ENCODE data around the gene OLFML3.

- TF ChIP-seq, protein P1, sequence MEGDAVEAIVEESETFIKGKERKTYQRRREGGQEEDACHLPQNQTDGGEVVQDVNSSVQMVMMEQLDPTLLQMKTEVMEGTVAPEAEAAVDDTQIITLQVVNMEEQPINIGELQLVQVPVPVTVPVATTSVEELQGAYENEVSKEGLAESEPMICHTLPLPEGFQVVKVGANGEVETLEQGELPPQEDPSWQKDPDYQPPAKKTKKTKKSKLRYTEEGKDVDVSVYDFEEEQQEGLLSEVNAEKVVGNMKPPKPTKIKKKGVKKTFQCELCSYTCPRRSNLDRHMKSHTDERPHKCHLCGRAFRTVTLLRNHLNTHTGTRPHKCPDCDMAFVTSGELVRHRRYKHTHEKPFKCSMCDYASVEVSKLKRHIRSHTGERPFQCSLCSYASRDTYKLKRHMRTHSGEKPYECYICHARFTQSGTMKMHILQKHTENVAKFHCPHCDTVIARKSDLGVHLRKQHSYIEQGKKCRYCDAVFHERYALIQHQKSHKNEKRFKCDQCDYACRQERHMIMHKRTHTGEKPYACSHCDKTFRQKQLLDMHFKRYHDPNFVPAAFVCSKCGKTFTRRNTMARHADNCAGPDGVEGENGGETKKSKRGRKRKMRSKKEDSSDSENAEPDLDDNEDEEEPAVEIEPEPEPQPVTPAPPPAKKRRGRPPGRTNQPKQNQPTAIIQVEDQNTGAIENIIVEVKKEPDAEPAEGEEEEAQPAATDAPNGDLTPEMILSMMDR (IDR thresholded peaks at IDR 0.05; ENCODE audit: control extremely low read depth in 1 of 3, insufficient read depth in 1 of 3, low read depth in 1 of 3, low read length in 3 of 3): no peak
- TF ChIP-seq SP1 (IDR thresholded peaks at IDR 0.05; ENCODE audit: low read depth, low read length): no peak
- TF ChIP-seq GABPA (IDR thresholded peaks at IDR 0.05; ENCODE audit: borderline replicate concordance, insufficient read depth, low read length): no peak
- no peak for TF ChIP-seq KDM4A (IDR thresholded peaks at IDR 0.05; ENCODE audit: low read depth, low read length, severe bottlenecking)
- no peak for TF ChIP-seq POLR2A (IDR thresholded peaks at IDR 0.05; ENCODE audit: control extremely low read depth in 1 of 2, low read depth in 2 of 2, low read length in 2 of 2)
Measured at GRCh38 chr1:114000406-114000805, 21.1 kb downstream of the OLFML3 start.

Data from H1 (cell line).